ENCODE results near the gene ZNF785. TPM values are rescaled to one million over a fixed set of nuclear protein-coding genes. Genes with fewer than 3 reads are reported as not detected.

ZNF785 gene
- total and polyA plus RNA-seq, 2 experiments from 2014 or later: 4.9 to 7.1 TPM

DNA sequence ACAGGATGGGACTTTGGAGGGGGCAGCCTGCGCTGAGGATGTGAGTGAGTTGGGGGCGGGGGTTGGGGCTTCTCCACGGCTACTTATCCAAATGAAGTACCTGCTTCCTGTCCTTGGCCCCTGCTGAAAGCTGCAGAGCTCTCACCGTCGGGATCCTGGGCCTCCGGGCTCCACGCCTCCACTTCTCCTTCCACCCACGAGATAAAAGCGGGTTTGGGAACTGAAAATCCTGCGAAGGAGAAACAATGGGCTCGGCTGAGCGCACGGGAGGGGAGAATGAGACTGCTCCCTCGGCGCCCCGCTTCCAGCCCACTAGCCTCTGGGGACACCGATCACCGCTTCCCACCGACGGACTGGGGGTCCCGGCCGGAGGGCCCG is 486 bp downstream of the ZNF785 start:
- H3K9me2 ChIP-seq (ENCODE audit: insufficient read depth): no peaks in the 10 kb centered on the region
- H3K27ac Mint-ChIP-seq: peak overlapping the region; percentile 53; the same call in 1 of the 2 replicates
- peaks cover 33% of the 10 kb centered on the region for H3K79me2 ChIP-seq (replicated peaks; ENCODE audit: insufficient read depth)
- H3K27ac ChIP-seq (ENCODE audit: low read depth): peak overlapping the region; percentile 78; the same call in 1 of the 2 replicates
- peaks cover 7% of the 10 kb centered on the region for H3K27me3 Mint-ChIP-seq (ENCODE audit: insufficient read depth, low read depth, poor library complexity)
- peak overlapping the region; percentile 75 for H3K4me2 ChIP-seq
- peaks cover 2% of the 10 kb centered on the region; the same call in 1 of the 3 replicates for H3K9me3 Mint-ChIP-seq
- no peaks in the 10 kb centered on the region for H3K27me3 ChIP-seq (ENCODE audit: insufficient read depth)
- H3K4me1 ChIP-seq (ENCODE audit: insufficient read depth): peaks cover 3% of the 10 kb centered on the region; the same call in 1 of the 2 replicates
- no peaks in the 10 kb centered on the region; the same call in 2 of the 3 replicates for H3K4me1 Mint-ChIP-seq
- peak overlapping the region; percentile 3; the same call in 1 of the 2 replicates for H2AFZ ChIP-seq
- ATAC-seq (peak; percentile 61), DNase-seq (ENCODE audit: low spot score) (peak; percentile 70)
- peak overlapping the region; percentile 82 for H3K4me3 Mint-ChIP-seq
- TF ChIP-seq POLR2AphosphoS5 (IDR thresholded peaks at IDR 0.05; ENCODE audit: low read depth): peak; percentile 32; the same call in 1 of the 2 replicates
- TF ChIP-seq JUNB (IDR thresholded peaks at IDR 0.05; ENCODE audit: unreplicated experiment): no peak
- H3K36me3 ChIP-seq (ENCODE audit: insufficient read depth): no peaks in the 10 kb centered on the region; the same call in 1 of the 2 replicates
- peaks cover 60% of the 10 kb centered on the region for H3K36me3 Mint-ChIP-seq (ENCODE audit: low read depth)
- 0 out of 2 replicates have a peak, but pooled peaks cover 4% of the 10 kb centered on the region for H3F3A ChIP-seq (replicated peaks; ENCODE audit: low read depth)
- H3K4me3 ChIP-seq: peak overlapping the region; percentile 64
- no peaks in the 10 kb centered on the region for H4K20me1 ChIP-seq (replicated peaks; ENCODE audit: insufficient read depth)

DNA sequence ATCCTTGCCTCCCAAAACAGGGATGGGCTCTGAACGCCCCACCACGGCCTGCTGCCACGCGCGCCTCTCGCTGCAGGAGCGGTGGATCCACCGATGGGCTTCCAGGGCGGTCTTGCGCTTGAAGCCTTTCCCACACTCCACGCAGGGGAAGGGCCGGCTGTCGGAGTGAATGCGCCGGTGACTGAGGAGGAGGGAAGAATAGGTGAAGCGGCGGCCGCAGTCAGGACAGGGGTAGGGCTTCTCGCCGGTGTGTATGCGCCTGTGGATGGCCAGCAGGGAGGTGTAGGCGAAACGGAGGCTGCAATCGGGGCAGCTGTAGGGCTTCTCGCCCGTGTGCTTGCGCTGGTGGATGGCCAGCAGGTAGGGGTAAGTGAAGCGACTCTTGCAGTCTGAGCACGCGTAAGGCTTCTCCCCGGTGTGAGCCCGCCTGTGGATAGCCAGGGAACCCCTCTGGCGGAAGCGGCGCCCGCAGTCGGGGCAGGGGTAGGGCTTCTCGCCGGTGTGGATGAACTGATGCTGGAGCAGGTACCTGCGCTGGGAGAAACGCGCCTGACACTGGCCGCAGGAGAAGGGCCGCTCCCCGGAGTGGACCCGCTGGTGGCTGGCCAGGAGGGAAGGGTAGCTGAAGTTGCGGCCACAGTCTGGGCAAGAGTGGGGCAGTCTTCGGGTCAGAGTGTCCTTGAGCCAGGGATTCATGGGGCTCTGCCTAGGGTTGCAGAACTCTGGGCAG is 2.7 kb downstream of the ZNF785 start:
- no peaks in the 10 kb centered on the region; the same call in 1 of the 2 replicates for H3K36me3 ChIP-seq (ENCODE audit: insufficient read depth)
- H3K27ac ChIP-seq (ENCODE audit: low read depth): no peak overlapping the region
- H3K27ac Mint-ChIP-seq: no peak overlapping the region
- peaks cover 7% of the 10 kb centered on the region for H3K27me3 Mint-ChIP-seq (ENCODE audit: insufficient read depth, low read depth, poor library complexity)
- DNase-seq (ENCODE audit: low spot score) (no peak), ATAC-seq (no peak)
- H3K4me1 Mint-ChIP-seq: no peaks in the 10 kb centered on the region; the same call in 2 of the 3 replicates
- peaks cover 7% of the 10 kb centered on the region; the same call in 1 of the 2 replicates for H4K20me1 ChIP-seq (replicated peaks; ENCODE audit: insufficient read depth)
- no peak overlapping the region for H2AFZ ChIP-seq
- H3K9me3 Mint-ChIP-seq: peaks cover 2% of the 10 kb centered on the region; the same call in 1 of the 3 replicates
- H3K4me3 Mint-ChIP-seq: no peak overlapping the region
- H3K36me3 Mint-ChIP-seq (ENCODE audit: low read depth): peaks cover 68% of the 10 kb centered on the region
- no peaks in the 10 kb centered on the region for H3K27me3 ChIP-seq (ENCODE audit: insufficient read depth)
- H3K4me1 ChIP-seq (ENCODE audit: insufficient read depth): peaks cover 3% of the 10 kb centered on the region; the same call in 1 of the 2 replicates
- H3K9me2 ChIP-seq (ENCODE audit: insufficient read depth): no peaks in the 10 kb centered on the region
- peaks cover 33% of the 10 kb centered on the region for H3K79me2 ChIP-seq (replicated peaks; ENCODE audit: insufficient read depth)
- H3F3A ChIP-seq (replicated peaks; ENCODE audit: low read depth): 0 out of 2 replicates have a peak, but pooled peaks cover 4% of the 10 kb centered on the region
- H3K4me3 ChIP-seq: no peak overlapping the region
- no peak overlapping the region for H3K4me2 ChIP-seq
- TF ChIP-seq POLR2AphosphoS5 (IDR thresholded peaks at IDR 0.05; ENCODE audit: low read depth) (no peak), EZH2phosphoT487 (IDR thresholded peaks at IDR 0.05; ENCODE audit: unreplicated experiment) (no peak), ZNF331 (CRISPR knock-in tag; IDR thresholded peaks at IDR 0.05; ENCODE audit: low read depth) (no peak), NANOG (IDR thresholded peaks at IDR 0.05; ENCODE audit: borderline replicate concordance) (no peak), JUNB (IDR thresholded peaks at IDR 0.05; ENCODE audit: unreplicated experiment) (no peak), CREB1 (CRISPR knock-in tag; IDR thresholded peaks at IDR 0.05; ENCODE audit: low read depth) (no peak), EZH2 (IDR thresholded peaks at IDR 0.05; ENCODE audit: low read depth, unreplicated experiment) (no peak)
- TF ChIP-seq, protein P1, sequence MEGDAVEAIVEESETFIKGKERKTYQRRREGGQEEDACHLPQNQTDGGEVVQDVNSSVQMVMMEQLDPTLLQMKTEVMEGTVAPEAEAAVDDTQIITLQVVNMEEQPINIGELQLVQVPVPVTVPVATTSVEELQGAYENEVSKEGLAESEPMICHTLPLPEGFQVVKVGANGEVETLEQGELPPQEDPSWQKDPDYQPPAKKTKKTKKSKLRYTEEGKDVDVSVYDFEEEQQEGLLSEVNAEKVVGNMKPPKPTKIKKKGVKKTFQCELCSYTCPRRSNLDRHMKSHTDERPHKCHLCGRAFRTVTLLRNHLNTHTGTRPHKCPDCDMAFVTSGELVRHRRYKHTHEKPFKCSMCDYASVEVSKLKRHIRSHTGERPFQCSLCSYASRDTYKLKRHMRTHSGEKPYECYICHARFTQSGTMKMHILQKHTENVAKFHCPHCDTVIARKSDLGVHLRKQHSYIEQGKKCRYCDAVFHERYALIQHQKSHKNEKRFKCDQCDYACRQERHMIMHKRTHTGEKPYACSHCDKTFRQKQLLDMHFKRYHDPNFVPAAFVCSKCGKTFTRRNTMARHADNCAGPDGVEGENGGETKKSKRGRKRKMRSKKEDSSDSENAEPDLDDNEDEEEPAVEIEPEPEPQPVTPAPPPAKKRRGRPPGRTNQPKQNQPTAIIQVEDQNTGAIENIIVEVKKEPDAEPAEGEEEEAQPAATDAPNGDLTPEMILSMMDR (conservative IDR thresholded peaks at IDR 0.05; ENCODE audit: low read depth in 2 of 2): no peak
- TF ChIP-seq, protein P2, sequence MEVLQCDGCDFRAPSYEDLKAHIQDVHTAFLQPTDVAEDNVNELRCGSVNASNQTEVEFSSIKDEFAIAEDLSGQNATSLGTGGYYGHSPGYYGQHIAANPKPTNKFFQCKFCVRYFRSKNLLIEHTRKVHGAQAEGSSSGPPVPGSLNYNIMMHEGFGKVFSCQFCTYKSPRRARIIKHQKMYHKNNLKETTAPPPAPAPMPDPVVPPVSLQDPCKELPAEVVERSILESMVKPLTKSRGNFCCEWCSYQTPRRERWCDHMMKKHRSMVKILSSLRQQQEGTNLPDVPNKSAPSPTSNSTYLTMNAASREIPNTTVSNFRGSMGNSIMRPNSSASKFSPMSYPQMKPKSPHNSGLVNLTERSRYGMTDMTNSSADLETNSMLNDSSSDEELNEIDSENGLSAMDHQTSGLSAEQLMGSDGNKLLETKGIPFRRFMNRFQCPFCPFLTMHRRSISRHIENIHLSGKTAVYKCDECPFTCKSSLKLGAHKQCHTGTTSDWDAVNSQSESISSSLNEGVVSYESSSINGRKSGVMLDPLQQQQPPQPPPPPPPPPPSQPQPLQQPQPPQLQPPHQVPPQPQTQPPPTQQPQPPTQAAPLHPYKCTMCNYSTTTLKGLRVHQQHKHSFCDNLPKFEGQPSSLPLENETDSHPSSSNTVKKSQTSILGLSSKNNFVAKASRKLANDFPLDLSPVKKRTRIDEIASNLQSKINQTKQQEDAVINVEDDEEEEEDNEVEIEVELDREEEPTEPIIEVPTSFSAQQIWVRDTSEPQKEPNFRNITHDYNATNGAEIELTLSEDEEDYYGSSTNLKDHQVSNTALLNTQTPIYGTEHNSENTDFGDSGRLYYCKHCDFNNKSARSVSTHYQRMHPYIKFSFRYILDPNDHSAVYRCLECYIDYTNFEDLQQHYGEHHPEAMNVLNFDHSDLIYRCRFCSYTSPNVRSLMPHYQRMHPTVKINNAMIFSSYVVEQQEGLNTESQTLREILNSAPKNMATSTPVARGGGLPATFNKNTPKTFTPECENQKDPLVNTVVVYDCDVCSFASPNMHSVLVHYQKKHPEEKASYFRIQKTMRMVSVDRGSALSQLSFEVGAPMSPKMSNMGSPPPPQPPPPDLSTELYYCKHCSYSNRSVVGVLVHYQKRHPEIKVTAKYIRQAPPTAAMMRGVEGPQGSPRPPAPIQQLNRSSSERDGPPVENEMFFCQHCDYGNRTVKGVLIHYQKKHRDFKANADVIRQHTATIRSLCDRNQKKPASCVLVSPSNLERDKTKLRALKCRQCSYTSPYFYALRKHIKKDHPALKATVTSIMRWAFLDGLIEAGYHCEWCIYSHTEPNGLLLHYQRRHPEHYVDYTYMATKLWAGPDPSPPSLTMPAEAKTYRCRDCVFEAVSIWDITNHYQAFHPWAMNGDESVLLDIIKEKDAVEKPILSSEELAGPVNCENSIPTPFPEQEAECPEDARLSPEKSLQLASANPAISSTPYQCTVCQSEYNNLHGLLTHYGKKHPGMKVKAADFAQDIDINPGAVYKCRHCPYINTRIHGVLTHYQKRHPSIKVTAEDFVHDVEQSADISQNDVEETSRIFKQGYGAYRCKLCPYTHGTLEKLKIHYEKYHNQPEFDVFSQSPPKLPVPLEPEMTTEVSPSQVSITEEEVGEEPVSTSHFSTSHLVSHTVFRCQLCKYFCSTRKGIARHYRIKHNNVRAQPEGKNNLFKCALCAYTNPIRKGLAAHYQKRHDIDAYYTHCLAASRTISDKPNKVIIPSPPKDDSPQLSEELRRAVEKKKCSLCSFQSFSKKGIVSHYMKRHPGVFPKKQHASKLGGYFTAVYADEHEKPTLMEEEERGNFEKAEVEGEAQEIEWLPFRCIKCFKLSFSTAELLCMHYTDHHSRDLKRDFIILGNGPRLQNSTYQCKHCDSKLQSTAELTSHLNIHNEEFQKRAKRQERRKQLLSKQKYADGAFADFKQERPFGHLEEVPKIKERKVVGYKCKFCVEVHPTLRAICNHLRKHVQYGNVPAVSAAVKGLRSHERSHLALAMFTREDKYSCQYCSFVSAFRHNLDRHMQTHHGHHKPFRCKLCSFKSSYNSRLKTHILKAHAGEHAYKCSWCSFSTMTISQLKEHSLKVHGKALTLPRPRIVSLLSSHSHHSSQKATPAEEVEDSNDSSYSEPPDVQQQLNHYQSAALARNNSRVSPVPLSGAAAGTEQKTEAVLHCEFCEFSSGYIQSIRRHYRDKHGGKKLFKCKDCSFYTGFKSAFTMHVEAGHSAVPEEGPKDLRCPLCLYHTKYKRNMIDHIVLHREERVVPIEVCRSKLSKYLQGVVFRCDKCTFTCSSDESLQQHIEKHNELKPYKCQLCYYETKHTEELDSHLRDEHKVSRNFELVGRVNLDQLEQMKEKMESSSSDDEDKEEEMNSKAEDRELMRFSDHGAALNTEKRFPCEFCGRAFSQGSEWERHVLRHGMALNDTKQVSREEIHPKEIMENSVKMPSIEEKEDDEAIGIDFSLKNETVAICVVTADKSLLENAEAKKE (CRISPR knock-in tag; IDR thresholded peaks at IDR 0.05): no peak
